ENCODE data around the gene INTS11. TPM values are rescaled to one million over a fixed set of nuclear protein-coding genes. Genes with fewer than 3 reads are reported as not detected.
A peak's percentile ranks its signal among the peaks of the same experiment; 100 is the strongest.

The INTS11 gene
- total RNA-seq, 4 donors from 2014 or later: 61.5 to 82.0 (median 63.6) TPM

DNA sequence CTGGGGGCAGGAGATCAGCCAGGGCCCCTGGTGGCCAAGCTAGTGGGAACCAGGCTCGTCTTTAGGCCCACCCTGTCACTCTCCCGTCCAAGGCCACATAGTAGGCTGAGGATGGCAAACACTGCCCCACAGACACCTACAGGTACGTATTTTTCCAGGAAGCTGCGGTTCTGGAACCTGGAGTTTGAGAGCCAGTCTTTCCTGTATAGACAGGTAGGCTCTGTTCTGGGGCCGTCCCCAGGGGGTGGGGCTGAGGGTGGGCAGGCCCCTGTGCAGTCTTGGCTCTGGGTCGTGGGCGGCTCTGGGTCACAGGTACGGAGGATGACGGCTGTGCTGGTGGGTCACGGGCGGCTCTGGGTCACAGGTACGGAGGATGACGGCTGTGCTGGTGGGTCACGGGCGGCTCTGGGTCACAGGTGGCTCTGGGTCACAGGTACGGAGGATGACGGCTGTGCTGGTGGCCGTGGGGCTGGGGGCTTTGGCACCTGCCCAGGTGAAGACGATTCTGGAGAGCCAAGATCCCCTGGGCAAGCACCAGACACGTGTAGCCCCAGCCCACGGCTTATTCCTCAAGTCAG lies 13.9 kb downstream of the INTS11 start:
- peaks cover 34 to 55% (median 34%) of the 10 kb centered on the region in 3 donors for H3K36me3 ChIP-seq
- no peaks in the 10 kb centered on the region for H3K9me3 ChIP-seq
- TF ChIP-seq, protein P1, sequence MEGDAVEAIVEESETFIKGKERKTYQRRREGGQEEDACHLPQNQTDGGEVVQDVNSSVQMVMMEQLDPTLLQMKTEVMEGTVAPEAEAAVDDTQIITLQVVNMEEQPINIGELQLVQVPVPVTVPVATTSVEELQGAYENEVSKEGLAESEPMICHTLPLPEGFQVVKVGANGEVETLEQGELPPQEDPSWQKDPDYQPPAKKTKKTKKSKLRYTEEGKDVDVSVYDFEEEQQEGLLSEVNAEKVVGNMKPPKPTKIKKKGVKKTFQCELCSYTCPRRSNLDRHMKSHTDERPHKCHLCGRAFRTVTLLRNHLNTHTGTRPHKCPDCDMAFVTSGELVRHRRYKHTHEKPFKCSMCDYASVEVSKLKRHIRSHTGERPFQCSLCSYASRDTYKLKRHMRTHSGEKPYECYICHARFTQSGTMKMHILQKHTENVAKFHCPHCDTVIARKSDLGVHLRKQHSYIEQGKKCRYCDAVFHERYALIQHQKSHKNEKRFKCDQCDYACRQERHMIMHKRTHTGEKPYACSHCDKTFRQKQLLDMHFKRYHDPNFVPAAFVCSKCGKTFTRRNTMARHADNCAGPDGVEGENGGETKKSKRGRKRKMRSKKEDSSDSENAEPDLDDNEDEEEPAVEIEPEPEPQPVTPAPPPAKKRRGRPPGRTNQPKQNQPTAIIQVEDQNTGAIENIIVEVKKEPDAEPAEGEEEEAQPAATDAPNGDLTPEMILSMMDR (IDR thresholded peaks at IDR 0.05): no peak
- peak in 1 of 4 donors; percentile 7 for TF ChIP-seq POLR2A (IDR thresholded peaks at IDR 0.05)
- peak overlapping the region; percentile 70 to 76 (median 74) for H3K4me3 ChIP-seq
- DNase-seq: no peak
- intact Hi-C loops (cut with DNase I): no loop called here
- no peaks in the 10 kb centered on the region for H3K27me3 ChIP-seq
- H3K4me1 ChIP-seq: peaks cover 32 to 57% (median 41%) of the 10 kb centered on the region in 3 donors
- H3K27ac ChIP-seq: peak overlapping the region; percentile 95 to 99 (median 98)
- WGBS, 2 donors: 52 to 60% methylated on average over 2 to 4 of the region's 21 CpGs

DNA sequence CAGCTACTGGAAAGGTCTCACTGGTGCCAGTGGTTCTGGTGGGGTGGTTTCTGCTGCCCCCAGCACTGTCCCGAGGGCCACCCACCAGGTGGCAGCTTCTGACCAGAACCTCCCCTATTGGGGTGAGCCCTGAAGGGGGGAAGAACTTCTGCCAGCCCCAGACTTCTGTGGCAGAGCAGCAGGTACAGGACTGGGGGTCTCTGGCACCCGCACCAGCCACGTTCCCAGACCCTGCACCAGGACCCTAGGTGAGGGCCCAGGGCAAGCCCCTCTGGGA lies 14.4 kb downstream of the INTS11 start:
- intact Hi-C loops (cut with DNase I): no loop called here
- no peak for TF ChIP-seq POLR2A (IDR thresholded peaks at IDR 0.05)
- TF ChIP-seq, protein P1 (IDR thresholded peaks at IDR 0.05): no peak
- Histone ChIP-seq H3K27me3 (no peaks in the 10 kb centered on the region), H3K27ac (peak overlapping the region; percentile 95 to 99 (median 98)), H3K4me1 (peaks cover 37 to 59% (median 46%) of the 10 kb centered on the region in 3 donors), H3K36me3 (peaks cover 30 to 51% (median 34%) of the 10 kb centered on the region in 3 donors), H3K4me3 (peak overlapping the region; percentile 70 to 76 (median 74)), H3K9me3 (no peaks in the 10 kb centered on the region)
- no peak for DNase-seq
- 60% methylated on average over 1 of the region's 3 CpGs; no CpG with 5 or more reads in 1 of the 2 donors for WGBS, 2 donors

DNA sequence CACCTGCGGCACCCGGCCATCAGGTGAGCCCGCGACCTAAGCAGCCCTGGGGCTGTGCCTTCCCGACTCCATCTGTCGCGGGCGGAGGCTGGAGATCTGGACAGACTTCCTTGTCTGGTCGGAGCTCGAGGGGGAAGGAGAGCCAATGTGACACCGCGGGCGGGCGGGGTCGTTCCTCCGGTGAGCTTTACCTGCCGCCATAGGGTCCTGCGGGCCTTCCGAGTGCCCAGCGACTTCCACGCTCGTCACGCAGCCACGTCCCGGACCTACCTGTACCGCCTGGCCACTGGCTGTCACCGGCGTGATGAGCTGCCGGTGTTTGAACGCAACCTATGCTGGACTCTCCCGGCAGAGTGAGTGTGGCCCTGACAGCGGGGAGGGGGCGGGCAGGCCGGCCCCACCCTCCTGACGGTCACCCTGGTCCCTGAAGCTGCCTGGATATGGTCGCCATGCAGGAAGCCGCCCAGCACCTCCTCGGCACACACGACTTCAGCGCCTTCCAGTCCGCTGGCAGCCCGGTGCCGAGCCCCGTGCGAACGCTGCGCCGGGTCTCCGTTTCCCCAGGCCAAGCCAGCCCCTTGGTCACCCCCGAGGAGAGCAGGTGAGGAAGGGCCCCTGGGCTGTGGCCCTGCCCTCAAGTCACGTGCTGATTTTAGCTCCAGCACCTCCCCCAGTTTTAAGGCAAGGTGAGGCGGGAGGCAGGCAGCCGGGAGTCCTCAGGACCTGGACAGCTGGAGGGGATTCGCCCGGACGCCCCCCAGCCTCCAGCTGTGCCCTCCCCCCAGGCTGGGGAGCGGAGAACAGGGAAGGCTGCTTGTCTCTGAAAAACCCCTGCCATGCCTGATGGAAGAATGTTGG lies 15.0 kb downstream of the INTS11 start:
- 0 to 11% methylated on average over 3 to 17 of the region's 57 CpGs for WGBS, 2 donors
- no peaks in the 10 kb centered on the region for H3K27me3 ChIP-seq
- intact Hi-C loops (cut with DNase I): no loop called here
- TF ChIP-seq POLR2A (IDR thresholded peaks at IDR 0.05): no peak
- TF ChIP-seq, protein P1 (IDR thresholded peaks at IDR 0.05): no peak
- H3K27ac ChIP-seq: peak overlapping the region; percentile 95 to 99 (median 98)
- H3K4me1 ChIP-seq: peaks cover 43 to 64% (median 52%) of the 10 kb centered on the region in 3 donors
- peaks cover 24 to 45% (median 32%) of the 10 kb centered on the region in 3 donors for H3K36me3 ChIP-seq
- no peak for DNase-seq
- peak overlapping the region; percentile 70 to 76 (median 74) for H3K4me3 ChIP-seq
- H3K9me3 ChIP-seq: no peaks in the 10 kb centered on the region

DNA sequence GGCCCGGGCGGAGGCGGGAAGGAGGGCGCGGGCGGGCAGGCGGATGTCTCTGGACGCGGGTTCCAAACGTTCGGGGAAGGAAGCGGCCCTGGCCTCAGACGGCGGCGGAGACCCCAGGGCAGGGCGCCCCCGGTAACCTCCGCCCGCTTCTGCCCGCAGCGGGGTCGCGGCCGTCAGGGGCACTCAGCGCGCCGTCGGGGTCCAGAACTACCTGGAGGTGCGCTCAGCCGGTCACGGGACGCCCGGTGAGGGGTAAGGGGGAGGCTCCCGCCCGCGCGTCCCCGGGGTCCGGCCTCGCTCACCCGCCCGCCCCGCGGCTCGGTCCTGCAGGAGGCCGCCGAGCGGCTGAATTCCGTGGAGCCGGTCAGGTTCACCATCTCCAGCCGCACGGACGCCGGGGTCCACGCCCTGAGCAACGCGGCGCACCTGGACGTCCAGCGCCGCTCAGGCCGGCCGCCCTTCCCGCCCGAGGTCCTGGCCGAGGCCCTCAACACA lies 15.7 kb downstream of the INTS11 start:
- no peak for TF ChIP-seq POLR2A (IDR thresholded peaks at IDR 0.05)
- TF ChIP-seq, protein P1 (IDR thresholded peaks at IDR 0.05): no peak
- peak overlapping the region; percentile 70 to 76 (median 74) for H3K4me3 ChIP-seq
- H3K4me1 ChIP-seq: peaks cover 49 to 70% (median 59%) of the 10 kb centered on the region in 3 donors
- DNase-seq: no peak
- H3K9me3 ChIP-seq: no peaks in the 10 kb centered on the region
- intact Hi-C loops (cut with DNase I): no loop called here
- H3K36me3 ChIP-seq: peaks cover 17 to 39% (median 25%) of the 10 kb centered on the region in 3 donors
- WGBS, 2 donors: no CpG with 5 or more reads among the region's 66 CpGs
- peak overlapping the region; percentile 95 to 99 (median 98) for H3K27ac ChIP-seq
- no peaks in the 10 kb centered on the region for H3K27me3 ChIP-seq
